ENCODE data around the gene LDHA.

DNA sequence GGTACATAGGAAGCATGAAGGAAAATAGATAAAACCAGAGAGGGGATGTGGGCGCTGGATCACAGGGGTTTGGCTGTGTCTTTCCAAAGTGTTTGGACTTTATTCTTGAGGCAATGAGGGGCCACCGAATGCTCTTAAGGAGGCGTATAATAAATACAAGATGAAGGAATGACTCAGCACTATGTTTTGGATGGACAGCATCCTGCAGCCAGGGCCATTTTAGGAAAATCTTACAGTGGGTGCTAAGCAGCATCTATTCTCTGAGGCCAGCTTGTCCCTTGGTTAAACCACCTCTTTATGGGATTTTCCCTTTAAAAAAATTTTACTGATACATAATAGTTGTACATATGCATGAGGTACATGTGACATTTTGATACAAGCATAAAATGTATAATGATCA lies 4.3 kb upstream of the LDHA start:
- TF ChIP-seq, protein P1, sequence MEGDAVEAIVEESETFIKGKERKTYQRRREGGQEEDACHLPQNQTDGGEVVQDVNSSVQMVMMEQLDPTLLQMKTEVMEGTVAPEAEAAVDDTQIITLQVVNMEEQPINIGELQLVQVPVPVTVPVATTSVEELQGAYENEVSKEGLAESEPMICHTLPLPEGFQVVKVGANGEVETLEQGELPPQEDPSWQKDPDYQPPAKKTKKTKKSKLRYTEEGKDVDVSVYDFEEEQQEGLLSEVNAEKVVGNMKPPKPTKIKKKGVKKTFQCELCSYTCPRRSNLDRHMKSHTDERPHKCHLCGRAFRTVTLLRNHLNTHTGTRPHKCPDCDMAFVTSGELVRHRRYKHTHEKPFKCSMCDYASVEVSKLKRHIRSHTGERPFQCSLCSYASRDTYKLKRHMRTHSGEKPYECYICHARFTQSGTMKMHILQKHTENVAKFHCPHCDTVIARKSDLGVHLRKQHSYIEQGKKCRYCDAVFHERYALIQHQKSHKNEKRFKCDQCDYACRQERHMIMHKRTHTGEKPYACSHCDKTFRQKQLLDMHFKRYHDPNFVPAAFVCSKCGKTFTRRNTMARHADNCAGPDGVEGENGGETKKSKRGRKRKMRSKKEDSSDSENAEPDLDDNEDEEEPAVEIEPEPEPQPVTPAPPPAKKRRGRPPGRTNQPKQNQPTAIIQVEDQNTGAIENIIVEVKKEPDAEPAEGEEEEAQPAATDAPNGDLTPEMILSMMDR (conservative IDR thresholded peaks at IDR 0.05; ENCODE audit: low read length), result no peak
- TF ChIP-seq EZH2phosphoT487 (IDR thresholded peaks at IDR 0.05; ENCODE audit: borderline replicate concordance, low read depth, low read length), result no peak

Measured in OCI-LY7 (cell line).